IPS DF 19.7 (cell line): ENCODE results near the gene ID1.
"Not testable (repeated sequence)": the region's sequence is repeated elsewhere in the genome, so short reads cannot be mapped to it uniquely, and the experiment has no call there.

ENCODE experiments used
- DNase-seq: peaks from one replicate; pipeline ENCODE4 v3.0.0-alpha.2; 2013; ENCODE audit warnings: low read depth, low spot score

Gene ID1

DNA sequence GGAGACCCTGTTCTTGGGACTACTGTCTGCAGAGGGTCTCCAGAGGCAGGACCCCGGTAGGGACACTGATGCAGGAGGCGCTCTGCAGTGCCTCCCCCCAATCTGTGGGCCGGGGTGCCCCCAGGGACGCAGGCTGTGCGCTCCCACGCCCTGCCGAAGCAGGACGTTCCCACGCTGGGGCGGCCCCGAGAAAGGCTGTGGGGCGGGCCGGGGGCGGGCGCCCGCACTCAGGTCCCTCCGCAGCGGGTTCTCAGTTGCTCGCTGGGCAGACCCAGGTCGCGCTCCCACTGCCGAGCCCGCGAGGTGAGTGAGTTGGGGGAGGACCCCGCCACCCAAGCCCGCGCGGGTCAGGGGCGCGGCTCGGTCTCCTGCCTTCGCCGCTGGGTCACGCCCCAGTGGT, 32.6 kb downstream of the ID1 start, which contains the start of gene COX4I2:
COX4I2 (plus strand) TSS at position 253 of the 400 bp plus-strand sequence. CDS start 1,106 bp downstream, outside the sequence.
- DNase-seq = no peak

DNA sequence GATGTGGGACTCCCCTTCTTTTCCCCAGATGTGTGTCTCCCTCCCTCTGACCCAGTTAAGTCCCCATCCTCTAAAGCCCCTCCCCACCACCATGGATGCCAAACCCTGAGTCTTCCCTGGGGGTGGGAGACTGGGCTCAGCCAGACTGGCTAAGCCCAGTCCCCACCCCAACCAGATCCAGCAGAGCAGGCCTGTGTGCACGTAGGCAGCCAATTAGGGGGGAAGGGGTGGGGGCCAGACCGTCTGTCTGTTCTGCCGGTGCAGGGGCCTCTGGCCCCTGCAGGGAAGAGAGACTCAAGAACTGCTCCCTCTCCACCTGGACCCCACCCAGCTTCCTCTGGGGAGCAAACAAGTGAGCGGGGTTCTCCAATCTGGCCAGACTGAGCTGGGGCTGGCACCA, 33.2 kb downstream of the ID1 start:
- DNase-seq = no peak

DNA sequence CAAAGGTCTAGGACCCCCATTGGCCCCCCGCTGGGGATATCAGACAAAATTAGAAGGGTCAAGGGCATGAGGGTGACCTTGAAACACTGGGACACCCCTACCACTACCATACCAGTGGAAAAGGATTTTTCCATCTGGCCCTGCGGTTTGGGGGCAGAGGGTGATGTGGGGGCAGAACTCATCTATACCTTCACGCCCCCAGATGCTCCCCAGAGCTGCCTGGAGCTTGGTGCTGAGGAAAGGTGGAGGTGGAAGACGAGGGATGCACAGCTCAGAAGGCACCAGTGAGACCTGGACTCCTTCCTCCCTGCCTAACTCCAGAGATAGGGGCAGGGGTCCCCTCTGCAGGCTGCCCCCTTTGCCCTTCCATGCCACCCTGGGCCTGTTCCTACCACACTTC, 33.7 kb downstream of the ID1 start:
- no peak for DNase-seq

DNA sequence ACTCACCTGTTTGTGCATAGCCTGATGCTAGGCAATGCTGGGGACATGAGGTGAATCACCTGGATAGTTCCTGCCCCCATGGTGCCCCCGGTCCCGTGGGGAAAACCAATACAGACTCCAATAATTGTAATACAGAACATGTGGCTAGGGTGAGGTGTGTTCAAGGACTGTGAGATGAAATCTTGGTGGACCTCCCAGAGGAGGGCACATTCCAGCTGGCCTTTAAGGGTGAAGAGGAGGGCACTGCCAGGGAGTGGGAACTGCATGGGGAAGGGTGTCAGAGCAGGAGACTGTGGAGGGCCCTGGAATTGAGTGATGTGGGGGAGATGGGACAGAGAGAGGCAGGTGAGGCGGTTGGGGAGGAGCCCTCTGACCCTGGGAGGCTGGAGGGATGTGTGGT, 35.2 kb downstream of the ID1 start:
- no peak for DNase-seq

DNA sequence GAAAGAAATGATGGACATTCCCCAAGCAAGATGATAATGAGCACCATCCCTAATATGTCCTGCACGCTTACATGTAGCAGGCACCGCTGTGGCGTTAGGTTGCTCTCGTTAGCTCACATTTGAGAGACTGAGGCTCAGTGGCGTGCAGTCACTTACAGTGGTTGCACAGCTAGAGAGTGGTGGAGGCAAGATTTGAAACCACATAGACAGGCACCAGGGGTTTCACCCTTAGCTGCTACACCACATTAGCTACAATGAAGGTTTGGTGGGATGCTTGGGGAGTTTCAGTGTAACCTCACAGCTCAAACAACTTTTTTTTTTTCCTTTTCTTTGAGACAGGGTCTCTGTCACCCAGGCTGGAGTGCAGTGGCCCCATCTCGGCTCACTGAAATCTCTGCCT, 36.3 kb downstream of the ID1 start:
- DNase-seq = no peak

DNA sequence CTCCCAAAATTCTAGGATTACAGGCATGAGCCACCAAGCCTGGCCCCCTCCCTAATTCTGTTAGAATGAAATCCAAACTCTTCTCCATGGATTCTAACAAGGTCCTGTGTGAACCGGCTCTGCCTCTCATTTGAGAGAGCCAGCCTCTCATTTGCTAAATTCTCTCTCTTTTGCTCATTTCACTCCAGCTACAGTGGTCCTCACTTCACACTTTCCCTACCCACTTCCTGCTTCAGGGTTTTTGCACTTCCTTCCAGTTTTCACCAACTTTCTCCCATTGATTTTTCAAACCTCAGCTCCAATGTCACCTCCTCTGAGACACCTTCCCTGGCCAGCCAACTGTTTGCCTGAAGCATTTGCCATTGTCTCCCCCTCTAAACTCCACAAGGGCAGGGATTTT, 37.7 kb downstream of the ID1 start:
- no peak for DNase-seq

DNA sequence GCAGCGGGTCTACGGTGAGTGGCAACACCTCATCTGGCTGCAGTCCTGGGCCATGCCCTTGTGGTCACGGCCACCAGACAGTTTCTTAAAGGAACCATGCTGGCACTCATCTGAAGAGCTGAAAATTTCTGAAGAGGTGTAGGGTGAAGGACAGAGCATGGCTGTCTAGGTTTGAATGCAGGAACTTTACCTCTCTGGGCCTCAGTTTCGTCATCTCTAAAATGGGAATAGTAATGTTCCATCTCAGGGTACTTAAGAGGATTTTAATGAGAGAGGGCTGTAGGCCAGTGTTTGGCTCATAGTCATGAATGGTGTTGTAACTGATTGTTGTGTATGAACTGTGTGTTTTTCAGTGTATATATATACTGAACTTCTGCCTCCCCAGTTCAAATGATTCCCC, 38.4 kb downstream of the ID1 start:
- DNase-seq = no peak

DNA sequence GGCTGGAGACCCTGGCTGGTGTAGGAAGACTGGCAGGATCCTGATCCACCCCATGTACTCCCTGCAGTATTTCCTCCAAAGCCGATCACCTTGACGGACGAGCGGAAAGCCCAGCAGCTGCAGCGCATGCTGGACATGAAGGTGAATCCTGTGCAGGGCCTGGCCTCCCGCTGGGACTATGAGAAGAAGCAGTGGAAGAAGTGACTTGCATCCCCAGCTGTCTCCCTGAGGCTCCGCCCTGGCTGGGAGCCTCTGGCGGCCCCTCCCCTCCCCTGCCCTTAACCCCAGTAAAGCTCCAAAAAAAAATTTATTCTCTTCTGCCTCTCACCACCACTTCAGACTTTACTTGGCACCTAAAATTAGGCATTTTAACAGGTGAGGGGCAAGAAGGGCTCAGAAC, 39.6 kb downstream of the ID1 start:
- DNase-seq = no peak

DNA sequence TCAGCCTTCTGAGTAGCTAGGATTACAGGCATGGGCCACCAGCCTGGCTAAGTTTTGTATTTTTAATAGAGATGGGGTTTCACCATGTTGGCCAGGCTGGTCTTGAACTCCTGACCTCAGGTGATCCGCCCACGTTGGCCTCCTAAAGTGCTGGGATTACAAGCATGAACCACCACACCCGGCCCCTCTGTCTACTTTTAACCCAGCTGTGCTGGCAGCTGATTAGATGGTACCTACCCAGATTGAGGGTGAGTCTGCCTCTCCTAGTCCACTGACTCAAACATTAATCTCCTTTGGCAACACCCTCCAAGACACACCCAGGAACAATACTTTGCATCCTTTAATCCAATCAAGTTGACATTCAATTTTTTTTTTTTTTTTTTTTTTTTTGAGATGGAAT, 43.0 kb downstream of the ID1 start:
- DNase-seq = not testable (repeated sequence)

DNA sequence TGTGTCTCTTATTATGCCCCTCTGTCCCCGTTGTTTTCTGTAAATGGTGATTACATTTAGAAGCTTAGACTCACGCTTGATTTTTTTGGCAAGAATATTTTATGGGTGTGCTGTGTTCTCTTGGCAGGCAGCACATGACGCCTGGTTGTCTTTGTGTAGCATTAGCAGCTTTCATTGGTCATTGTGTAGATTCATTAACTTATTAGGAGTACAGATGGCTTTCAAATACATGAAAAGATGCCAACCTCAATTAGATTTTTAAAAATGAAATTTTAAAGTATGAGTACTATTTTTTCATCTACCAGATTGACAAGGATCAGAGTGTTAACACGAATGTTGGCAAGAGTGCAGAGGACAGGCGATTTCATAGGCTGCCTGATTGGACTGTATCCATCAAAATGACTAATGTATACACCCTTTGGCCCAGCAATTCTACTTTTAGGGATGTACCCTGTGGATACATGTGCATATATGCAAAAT, 47.9 kb downstream of the ID1 start:
- DNase-seq = no peak

DNA sequence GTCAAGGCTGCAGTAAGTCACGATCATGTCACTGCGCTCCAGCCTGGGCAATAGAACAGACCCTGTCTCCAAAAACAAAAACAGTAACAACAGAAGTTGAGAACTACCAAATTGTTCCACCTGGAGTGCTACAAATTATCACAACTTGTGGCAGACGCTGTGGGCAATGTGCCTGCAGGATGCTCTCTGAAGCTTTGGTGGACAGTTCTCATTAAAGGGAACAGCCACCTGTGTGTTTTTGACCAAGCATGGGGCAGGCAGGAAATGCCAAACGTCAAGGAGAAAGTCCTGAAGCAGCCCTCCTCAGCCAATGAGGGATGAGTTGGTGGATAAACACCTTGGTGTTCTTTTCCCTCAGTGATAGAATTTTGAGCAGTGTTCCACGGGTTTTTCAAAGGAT, 48.5 kb downstream of the ID1 start:
- DNase-seq = no peak

DNA sequence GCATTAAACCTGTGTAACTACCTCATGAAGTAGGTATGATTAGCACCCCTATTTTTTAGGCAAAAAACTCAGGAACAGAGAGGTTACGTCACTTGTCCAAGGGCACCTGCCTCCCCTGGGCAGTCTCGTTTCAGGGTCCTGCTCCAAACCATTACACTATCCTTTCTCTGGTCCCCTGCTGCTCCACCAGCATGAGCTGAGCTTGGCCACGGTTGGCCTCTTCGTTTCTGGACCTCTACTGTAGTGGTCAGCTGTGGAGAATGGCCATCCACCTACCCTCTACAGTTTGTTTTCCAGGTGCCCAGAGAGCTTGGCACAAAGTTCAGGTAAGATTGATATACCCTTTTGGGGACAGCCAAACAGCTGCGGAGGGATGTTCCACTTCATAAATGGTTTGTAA, 49.4 kb downstream of the ID1 start:
- DNase-seq = no peak
